Renal cortex interstitium (tissue), 11 donors: Measurements from ENCODE around the gene LSM12. TPM values are rescaled to one million over a fixed set of nuclear protein-coding genes. Genes with fewer than 3 reads are reported as not detected.
"Not testable (repeated sequence)": the region's sequence is repeated elsewhere in the genome, so short reads cannot be mapped to it uniquely, and the experiment has no call there.

Experiments used
- DNase-seq, 11 donors: peaks; one replicate each; pipeline ENCODE4 v3.0.0-alpha.2; 2013; ENCODE audit warnings: low read depth in 9 of 11, low spot score in 4 of 11; ENCODE audit errors: extremely low read depth in 1 of 11
- polyA plus RNA-seq, 3 donors: library from polyadenylated mRNA; unstranded; fragments of 120-200 nt; gene quantifications; one replicate each; pipeline ENCODE4 v1.2.1, GENCODE V29; 2013; ENCODE audit not compliant: insufficient read length in 3 of 3

The LSM12 gene
- polyA plus RNA-seq, 3 donors: 37.2 to 45.5 (median 39.1) TPM

- no peak for DNase-seq
Observed at GRCh38 chr17:44105483-44105882, 39.0 kb upstream of the LSM12 start.

- DNase-seq: no peak
Observed at GRCh38 chr17:44102849-44103622, 36.6 kb upstream of the LSM12 start.

- DNase-seq: not testable (repeated sequence)
Observed at GRCh38 chr17:44101858-44102257, 35.4 kb upstream of the LSM12 start.

- DNase-seq: no peak
Observed at GRCh38 chr17:44097110-44097958, 30.9 kb upstream of the LSM12 start.

GRCh38 chr17:44095647-44096496 lies 29.4 kb upstream of the LSM12 start:
- DNase-seq: peak; percentile 68 to 92 (median 83)

- no peak for DNase-seq
Observed at GRCh38 chr17:44095388-44095646, 28.8 kb upstream of the LSM12 start.

GRCh38 chr17:44094701-44095387 lies 28.4 kb upstream of the LSM12 start:
- no peak for DNase-seq

- no peak for DNase-seq
Observed at GRCh38 chr17:44093231-44093900, 26.9 kb upstream of the LSM12 start.

- DNase-seq: no peak
Observed at GRCh38 chr17:44092051-44092450, 25.6 kb upstream of the LSM12 start.

GRCh38 chr17:44091200-44091997 lies 24.9 kb upstream of the LSM12 start:
- no peak for DNase-seq

GRCh38 chr17:44088254-44088653 lies 21.8 kb upstream of the LSM12 start:
- no peak for DNase-seq

GRCh38 chr17:44087319-44087718 lies 20.8 kb upstream of the LSM12 start:
- no peak for DNase-seq

- DNase-seq: no peak
Observed at GRCh38 chr17:44086364-44087311, 20.2 kb upstream of the LSM12 start.

- no peak for DNase-seq
Observed at GRCh38 chr17:44085908-44086307, 19.4 kb upstream of the LSM12 start.

GRCh38 chr17:44084921-44085320 lies 18.4 kb upstream of the LSM12 start:
- no peak for DNase-seq

GRCh38 chr17:44084131-44084538 lies 17.7 kb upstream of the LSM12 start:
- no peak for DNase-seq
